SK-N-SH treated with all-trans-retinoic acid at 6 μM for 48 hours (cell line): ENCODE measurements around the gene PBX4.

ENCODE experiments used
- ATAC-seq: fragments of 200-7000 bp; cut with Tn5 transposase; 3 replicates; pipeline ENCODE4 v1.9.1; 2020; ENCODE audit warnings: mild to moderate bottlenecking, moderate library complexity
- ARNTL ChIP-seq: fragments of 450-650 bp; formaldehyde crosslinking; IDR thresholded peaks from 2 replicates; pipeline ENCODE4 v1.5.0; 2020; ENCODE audit warnings: low read depth, mild to moderate bottlenecking, moderate library complexity, borderline replicate concordance
- BACH2 ChIP-seq: fragments of 250-450 bp; sonication (Bioruptor Pico); IDR thresholded peaks from 2 replicates; pipeline ENCODE4 v1.9.0; 2021; ENCODE audit warnings: mild to moderate bottlenecking, borderline replicate concordance
- CSDC2 ChIP-seq: fragments of 250-450 bp; sonication (Bioruptor Pico); IDR thresholded peaks from 2 replicates; pipeline ENCODE4 v1.5.0; 2020; ENCODE audit warnings: mild to moderate bottlenecking, moderate library complexity
- ESRRG ChIP-seq: fragments of 250-450 bp; sonication (Bioruptor Pico); IDR thresholded peaks from 2 replicates; pipeline ENCODE4 v1.6.1; 2021; ENCODE audit warnings: mild to moderate bottlenecking
- GLIS3 ChIP-seq: fragments of 250-450 bp; sonication (Bioruptor Pico); IDR thresholded peaks from 2 replicates; pipeline ENCODE4 v1.5.0; 2020; ENCODE audit warnings: mild to moderate bottlenecking, moderate library complexity
- ISL1 ChIP-seq: fragments of 250-450 bp; sonication (Bioruptor Pico); IDR thresholded peaks from 2 replicates; pipeline ENCODE4 v2.1.2; 2022; ENCODE audit warnings: mild to moderate bottlenecking, moderate library complexity
- PPARA ChIP-seq: fragments of 250-450 bp; sonication (Bioruptor Pico); IDR thresholded peaks from 2 replicates; pipeline ENCODE4 v1.5.0; 2020; ENCODE audit warnings: mild to moderate bottlenecking, borderline replicate concordance
- RARB ChIP-seq: fragments of 250-450 bp; sonication (Bioruptor Pico); IDR thresholded peaks from 2 replicates; pipeline ENCODE4 v1.8.0; 2021; ENCODE audit warnings: mild to moderate bottlenecking, moderate library complexity
- TCF4 ChIP-seq: fragments of 250-450 bp; sonication (Bioruptor Pico); IDR thresholded peaks from 2 replicates; pipeline ENCODE4 v1.8.0; 2021; ENCODE audit warnings: mild to moderate bottlenecking, moderate library complexity, borderline replicate concordance
- TOX ChIP-seq: fragments of 250-450 bp; sonication (Bioruptor Pico); IDR thresholded peaks from 2 replicates; pipeline ENCODE4 v1.8.0; 2021; ENCODE audit warnings: mild to moderate bottlenecking, moderate library complexity, borderline replicate concordance
- ZFP3 ChIP-seq: fragments of 250-450 bp; sonication (Bioruptor Pico); IDR thresholded peaks from 2 replicates; pipeline ENCODE4 v1.5.0; 2020; ENCODE audit warnings: mild to moderate bottlenecking, moderate library complexity
- ZFP30 ChIP-seq: fragments of 450-650 bp; formaldehyde crosslinking; IDR thresholded peaks from 2 replicates; pipeline ENCODE4 v1.5.0; 2022; ENCODE audit warnings: mild to moderate bottlenecking, moderate library complexity
- ZNF8 ChIP-seq: fragments of 450-650 bp; formaldehyde crosslinking; IDR thresholded peaks from 2 replicates; pipeline ENCODE4 v1.5.0; 2020; ENCODE audit warnings: mild to moderate bottlenecking, moderate library complexity
- TF ChIP-seq, protein P1 (sequence below): fragments of 250-450 bp; sonication (Bioruptor Pico); IDR thresholded peaks from 2 replicates; pipeline ENCODE4 v1.8.0; 2020; ENCODE audit warnings: mild to moderate bottlenecking, moderate library complexity, borderline replicate concordance
- TF ChIP-seq, protein P2 (sequence below): fragments of 250-450 bp; sonication (Bioruptor Pico); IDR thresholded peaks from 2 replicates; pipeline ENCODE4 v1.5.0; 2020; ENCODE audit warnings: mild to moderate bottlenecking, moderate library complexity
- TF ChIP-seq, protein P3 (sequence below): fragments of 250-450 bp; sonication (Bioruptor Pico); IDR thresholded peaks from 2 replicates; pipeline ENCODE4 v1.5.1; 2021; ENCODE audit warnings: mild to moderate bottlenecking, moderate library complexity
- TF ChIP-seq, protein P4 (sequence below): fragments of 250-450 bp; sonication (Bioruptor Pico); IDR thresholded peaks from 2 replicates; pipeline ENCODE4 v1.5.1; 2020; ENCODE audit warnings: low read depth, mild to moderate bottlenecking, moderate library complexity

PBX4 gene

DNA sequence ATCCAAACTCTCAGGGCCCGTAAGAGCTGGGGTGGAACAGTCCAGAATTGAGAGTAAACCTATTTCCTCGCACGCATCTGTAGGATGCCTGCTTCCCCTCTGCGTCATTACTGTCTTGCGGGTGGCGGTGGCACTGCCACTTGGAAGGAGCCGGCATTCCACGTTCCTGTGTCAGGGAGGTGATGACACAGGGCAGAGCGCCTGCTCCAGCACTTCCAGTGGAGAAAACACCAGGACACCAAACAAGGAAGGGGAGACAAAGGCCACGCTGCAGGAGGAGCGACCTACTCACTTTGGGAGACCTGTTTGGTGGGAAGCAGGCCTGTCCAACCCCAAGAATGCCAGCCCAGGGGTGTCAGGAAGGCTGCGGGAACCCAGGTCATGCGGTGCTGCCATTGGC is 37.1 kb downstream of the PBX4 start (continued):
- TF ChIP-seq, protein P1, sequence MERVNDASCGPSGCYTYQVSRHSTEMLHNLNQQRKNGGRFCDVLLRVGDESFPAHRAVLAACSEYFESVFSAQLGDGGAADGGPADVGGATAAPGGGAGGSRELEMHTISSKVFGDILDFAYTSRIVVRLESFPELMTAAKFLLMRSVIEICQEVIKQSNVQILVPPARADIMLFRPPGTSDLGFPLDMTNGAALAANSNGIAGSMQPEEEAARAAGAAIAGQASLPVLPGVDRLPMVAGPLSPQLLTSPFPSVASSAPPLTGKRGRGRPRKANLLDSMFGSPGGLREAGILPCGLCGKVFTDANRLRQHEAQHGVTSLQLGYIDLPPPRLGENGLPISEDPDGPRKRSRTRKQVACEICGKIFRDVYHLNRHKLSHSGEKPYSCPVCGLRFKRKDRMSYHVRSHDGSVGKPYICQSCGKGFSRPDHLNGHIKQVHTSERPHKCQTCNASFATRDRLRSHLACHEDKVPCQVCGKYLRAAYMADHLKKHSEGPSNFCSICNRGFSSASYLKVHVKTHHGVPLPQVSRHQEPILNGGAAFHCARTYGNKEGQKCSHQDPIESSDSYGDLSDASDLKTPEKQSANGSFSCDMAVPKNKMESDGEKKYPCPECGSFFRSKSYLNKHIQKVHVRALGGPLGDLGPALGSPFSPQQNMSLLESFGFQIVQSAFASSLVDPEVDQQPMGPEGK: no peak
- TF ChIP-seq, protein P2, sequence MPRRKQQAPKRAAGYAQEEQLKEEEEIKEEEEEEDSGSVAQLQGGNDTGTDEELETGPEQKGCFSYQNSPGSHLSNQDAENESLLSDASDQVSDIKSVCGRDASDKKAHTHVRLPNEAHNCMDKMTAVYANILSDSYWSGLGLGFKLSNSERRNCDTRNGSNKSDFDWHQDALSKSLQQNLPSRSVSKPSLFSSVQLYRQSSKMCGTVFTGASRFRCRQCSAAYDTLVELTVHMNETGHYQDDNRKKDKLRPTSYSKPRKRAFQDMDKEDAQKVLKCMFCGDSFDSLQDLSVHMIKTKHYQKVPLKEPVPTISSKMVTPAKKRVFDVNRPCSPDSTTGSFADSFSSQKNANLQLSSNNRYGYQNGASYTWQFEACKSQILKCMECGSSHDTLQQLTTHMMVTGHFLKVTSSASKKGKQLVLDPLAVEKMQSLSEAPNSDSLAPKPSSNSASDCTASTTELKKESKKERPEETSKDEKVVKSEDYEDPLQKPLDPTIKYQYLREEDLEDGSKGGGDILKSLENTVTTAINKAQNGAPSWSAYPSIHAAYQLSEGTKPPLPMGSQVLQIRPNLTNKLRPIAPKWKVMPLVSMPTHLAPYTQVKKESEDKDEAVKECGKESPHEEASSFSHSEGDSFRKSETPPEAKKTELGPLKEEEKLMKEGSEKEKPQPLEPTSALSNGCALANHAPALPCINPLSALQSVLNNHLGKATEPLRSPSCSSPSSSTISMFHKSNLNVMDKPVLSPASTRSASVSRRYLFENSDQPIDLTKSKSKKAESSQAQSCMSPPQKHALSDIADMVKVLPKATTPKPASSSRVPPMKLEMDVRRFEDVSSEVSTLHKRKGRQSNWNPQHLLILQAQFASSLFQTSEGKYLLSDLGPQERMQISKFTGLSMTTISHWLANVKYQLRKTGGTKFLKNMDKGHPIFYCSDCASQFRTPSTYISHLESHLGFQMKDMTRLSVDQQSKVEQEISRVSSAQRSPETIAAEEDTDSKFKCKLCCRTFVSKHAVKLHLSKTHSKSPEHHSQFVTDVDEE (CRISPR knock-in tag): no peak
- TF ChIP-seq ISL1 (no peak), TOX (no peak), CSDC2 (CRISPR knock-in tag) (no peak)

DNA sequence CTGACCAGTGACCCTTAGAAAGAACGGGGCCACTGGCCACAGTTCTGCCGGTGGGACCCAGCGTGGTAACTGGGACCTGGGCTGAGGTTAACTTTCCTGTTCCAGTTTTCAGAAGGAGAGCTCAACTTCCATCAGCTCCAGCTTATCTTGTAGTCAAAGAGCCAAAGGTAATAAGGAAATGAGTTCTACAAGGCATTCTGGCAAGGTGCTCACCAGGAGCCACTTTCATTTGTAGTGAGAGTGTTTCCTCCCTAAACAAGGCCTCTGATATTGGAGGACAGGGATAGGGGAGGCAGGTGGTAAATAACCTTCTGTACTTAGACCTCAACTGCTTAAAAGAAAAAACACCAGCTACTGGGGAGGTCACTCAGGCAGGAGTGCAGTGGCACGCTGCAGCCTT is 38.1 kb downstream of the PBX4 start:
- ATAC-seq: no peak
- TF ChIP-seq ZFP30 (no peak), ISL1 (no peak), ARNTL (CRISPR knock-in tag) (no peak), ZNF8 (no peak), TOX (no peak), CSDC2 (CRISPR knock-in tag) (no peak), GLIS3 (CRISPR knock-in tag) (no peak), RARB (CRISPR knock-in tag) (no peak)
- TF ChIP-seq, protein P2 (CRISPR knock-in tag): no peak
- TF ChIP-seq, protein P3, sequence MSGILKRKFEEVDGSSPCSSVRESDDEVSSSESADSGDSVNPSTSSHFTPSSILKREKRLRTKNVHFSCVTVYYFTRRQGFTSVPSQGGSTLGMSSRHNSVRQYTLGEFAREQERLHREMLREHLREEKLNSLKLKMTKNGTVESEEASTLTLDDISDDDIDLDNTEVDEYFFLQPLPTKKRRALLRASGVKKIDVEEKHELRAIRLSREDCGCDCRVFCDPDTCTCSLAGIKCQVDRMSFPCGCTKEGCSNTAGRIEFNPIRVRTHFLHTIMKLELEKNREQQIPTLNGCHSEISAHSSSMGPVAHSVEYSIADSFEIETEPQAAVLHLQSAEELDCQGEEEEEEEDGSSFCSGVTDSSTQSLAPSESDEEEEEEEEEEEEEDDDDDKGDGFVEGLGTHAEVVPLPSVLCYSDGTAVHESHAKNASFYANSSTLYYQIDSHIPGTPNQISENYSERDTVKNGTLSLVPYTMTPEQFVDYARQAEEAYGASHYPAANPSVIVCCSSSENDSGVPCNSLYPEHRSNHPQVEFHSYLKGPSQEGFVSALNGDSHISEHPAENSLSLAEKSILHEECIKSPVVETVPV: no peak

DNA sequence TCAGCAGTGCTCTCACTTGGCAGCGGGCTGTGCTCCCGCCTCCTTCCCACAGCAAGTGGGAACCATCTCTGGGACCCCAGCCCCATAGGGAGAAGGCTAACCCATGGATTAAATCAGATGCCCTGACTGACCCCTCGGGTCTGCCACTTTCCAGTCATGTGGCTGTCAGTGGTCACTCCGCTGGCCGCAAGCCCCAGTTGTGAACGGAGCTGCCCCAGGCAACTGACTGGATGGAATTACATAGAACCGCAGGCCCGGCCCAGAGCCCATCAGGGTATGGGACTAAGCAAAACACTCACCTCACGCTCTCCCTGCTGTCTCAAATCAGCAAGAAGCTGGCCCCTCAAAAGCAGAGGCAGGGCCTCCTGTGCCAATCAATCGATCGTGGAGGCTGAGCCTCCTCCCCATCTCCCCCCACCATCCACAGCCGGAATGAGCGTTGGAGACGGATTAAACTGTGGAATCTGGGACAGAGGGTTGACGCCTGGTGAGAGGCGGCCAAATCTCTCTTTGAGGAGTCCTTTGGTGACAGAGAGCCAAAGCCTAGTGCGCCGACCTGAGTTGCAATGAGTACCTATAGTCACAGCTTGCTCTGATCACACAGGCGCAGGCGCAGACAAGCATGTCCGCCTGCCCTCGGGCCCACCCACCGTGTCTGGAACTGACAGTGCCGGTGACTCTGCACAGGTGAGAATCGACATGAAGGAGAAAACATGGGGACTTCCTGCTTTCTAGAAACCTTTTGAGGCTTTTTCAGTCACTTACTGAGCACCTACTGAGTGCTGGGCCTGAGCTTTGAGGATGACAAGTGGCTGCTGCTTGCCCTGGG is 38.7 kb downstream of the PBX4 start:
- TF ChIP-seq, protein P2 (CRISPR knock-in tag): no peak
- no peak for TF ChIP-seq CSDC2 (CRISPR knock-in tag)
- no peak for TF ChIP-seq TOX
- TF ChIP-seq, protein P4, sequence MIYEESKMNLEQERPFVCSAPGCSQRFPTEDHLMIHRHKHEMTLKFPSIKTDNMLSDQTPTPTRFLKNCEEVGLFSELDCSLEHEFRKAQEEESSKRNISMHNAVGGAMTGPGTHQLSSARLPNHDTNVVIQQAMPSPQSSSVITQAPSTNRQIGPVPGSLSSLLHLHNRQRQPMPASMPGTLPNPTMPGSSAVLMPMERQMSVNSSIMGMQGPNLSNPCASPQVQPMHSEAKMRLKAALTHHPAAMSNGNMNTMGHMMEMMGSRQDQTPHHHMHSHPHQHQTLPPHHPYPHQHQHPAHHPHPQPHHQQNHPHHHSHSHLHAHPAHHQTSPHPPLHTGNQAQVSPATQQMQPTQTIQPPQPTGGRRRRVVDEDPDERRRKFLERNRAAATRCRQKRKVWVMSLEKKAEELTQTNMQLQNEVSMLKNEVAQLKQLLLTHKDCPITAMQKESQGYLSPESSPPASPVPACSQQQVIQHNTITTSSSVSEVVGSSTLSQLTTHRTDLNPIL (CRISPR knock-in tag): no peak
- no peak for TF ChIP-seq ZFP3 (CRISPR knock-in tag)
- no peak for TF ChIP-seq ARNTL (CRISPR knock-in tag)
- no peak for TF ChIP-seq ISL1
- no peak for TF ChIP-seq ZNF8
- no peak for TF ChIP-seq BACH2
- TF ChIP-seq PPARA (CRISPR knock-in tag): no peak
- TF ChIP-seq ESRRG (CRISPR knock-in tag): no peak
- TF ChIP-seq, protein P3: no peak
- no peak for TF ChIP-seq TCF4 (CRISPR knock-in tag)
- TF ChIP-seq, all 23 proteins: peak for 0

More for the DNA sequence above, 38.7 kb downstream of the PBX4 start:
- ATAC-seq: no peak
